GM10248 (cell line): ENCODE results near the gene PTK7.

ENCODE experiments used
- CTCF ChIA-PET: fragments of 300-600 bp; sonication (Branson Sonifier 250); formaldehyde crosslinking; extraction: SDS; loops from one replicate; lab custom pipeline; 2021; ENCODE audit warnings: antibody characterized with exemption; lab: Yijun Ruan, JAX
- POLR2A ChIA-PET: fragments of 350-650 bp; sonication (Branson Sonifier 250); formaldehyde crosslinking; extraction: SDS; loops from one replicate; lab custom pipeline; 2020; ENCODE audit warnings: antibody characterized with exemption; lab: Yijun Ruan, JAX
- DNase-seq: peaks from one replicate; pipeline ENCODE4 v3.0.0; 2012; ENCODE audit errors: extremely low spot score
- CTCF ChIP-seq: IDR thresholded peaks from 2 replicates; pipeline ENCODE4 v1.5.1; 2012; ENCODE audit warnings: mild to moderate bottlenecking, low read depth; ENCODE audit errors: extremely low read depth, missing control alignments, control extremely low read depth

The PTK7 gene

GRCh38 chr6:43183441-43183840, 107.3 kb downstream of the PTK7 start:
- DNase-seq, result no peak
- TF ChIP-seq CTCF, result no peak
- CTCF ChIA-PET, result interaction anchor here (0.6 to 0.9 kb wide), 2 partner anchors 8 to 47 kb away, joined by 3 read pairs; no protein-coding TSS in a partner anchor
- POLR2A ChIA-PET, result interaction anchor here (0.6 kb wide), 1 partner anchor 146 kb away, joined by 3 read pairs; no protein-coding TSS in a partner anchor

- CTCF ChIA-PET, result interaction anchor here (0.9 kb wide), 1 partner anchor 9 kb away, joined by 3 read pairs; no protein-coding TSS in a partner anchor
- TF ChIP-seq CTCF, result no peak
- POLR2A ChIA-PET, result no interaction called here
- no peak for DNase-seq
Measured at GRCh38 chr6:43184268-43184985, 108.3 kb downstream of the PTK7 start.

DNA sequence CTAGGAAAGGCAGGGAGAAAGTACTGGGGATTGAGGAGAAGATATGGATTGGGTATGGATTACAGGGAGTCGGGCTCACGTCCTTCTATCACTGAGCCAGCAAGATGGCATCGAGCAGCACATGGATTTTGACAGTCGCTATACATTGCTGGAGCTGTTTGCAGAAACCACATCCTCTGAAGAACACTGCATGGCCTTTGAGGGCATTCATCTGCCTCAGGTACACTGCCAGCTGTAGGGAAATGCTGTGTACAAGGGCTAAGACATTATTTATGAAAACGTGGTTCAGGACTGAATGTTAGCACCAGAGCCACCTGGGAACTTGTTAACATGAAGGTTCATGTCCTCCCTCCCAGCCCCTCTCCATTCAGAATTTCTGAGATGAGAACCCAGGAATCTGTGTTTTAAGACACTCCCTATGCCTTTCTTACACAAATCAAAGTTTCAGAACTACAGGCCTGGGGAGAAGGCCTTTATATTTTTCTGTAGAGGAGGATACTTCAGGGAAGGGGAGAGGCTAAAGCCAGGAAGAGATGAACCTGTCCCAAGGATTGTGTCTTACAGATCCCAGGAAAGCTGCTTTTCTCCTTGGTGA, 109.4 kb downstream of the PTK7 start:
- DNase-seq, result no peak
- ChIA-PET POLR2A (no interaction called here), CTCF (interaction anchor here (1.2 to 1.5 kb wide), 3 partner anchors 12 to 302 kb away, joined by 3 read pairs; no protein-coding TSS in a partner anchor)
- no peak for TF ChIP-seq CTCF

DNA sequence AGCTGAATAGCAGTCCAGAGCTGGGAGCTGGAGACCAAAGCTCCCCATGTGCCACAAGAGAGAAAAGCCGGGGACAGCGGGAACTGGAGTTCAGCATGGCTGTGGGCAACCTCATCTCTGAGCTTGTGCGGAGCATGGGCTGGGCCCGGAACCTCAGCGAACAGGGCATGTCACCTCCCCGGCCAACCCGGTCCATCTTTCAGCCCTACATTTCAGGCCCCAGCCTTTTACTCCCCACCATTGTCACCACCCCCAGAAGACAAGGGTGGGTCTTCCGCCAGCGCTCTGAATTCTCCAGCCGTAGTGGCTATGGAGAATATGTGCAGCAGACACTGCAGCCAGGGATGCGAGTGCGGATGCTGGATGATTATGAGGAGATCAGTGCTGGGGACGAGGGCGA, 109.9 kb downstream of the PTK7 start:
- CTCF ChIA-PET, result interaction anchor here (1.2 to 1.5 kb wide), 4 partner anchors 13 to 301 kb away, joined by 3 read pairs; no protein-coding TSS in a partner anchor

DNA sequence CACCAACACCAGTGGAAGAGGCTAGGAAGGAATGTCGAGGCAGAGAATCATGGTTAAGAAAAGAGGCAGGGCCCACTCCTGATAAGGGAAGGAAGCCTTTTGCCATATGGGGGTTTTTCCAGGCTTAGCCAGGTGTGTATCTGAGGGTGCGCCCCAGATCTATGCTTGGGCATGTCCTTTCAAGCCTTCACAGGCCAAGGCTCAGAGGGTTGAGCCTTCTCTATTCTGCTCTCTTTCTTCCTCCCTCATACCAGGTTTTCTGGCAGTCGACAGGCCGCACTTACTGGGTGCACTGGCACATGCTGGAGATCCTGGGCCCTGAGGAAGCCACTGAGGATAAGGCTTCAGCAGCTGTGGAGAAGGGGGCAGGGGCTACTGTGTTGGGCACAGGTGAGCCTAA, 110.6 kb downstream of the PTK7 start:
- ChIA-PET POLR2A (no interaction called here), CTCF (interaction anchor here (1.0 to 1.9 kb wide), 3 partner anchors 13 to 43 kb away, joined by 3 to 4 read pairs (median 3); partner anchors contain the start of gene DNPH1)
- TF ChIP-seq CTCF, result no peak
- no peak for DNase-seq

More for the DNA sequence above, 109.9 kb downstream of the PTK7 start:
- no peak for DNase-seq
- no peak for TF ChIP-seq CTCF
- POLR2A ChIA-PET, result no interaction called here

- CTCF ChIA-PET, result interaction anchor here (1.0 to 1.9 kb wide), 3 partner anchors 10 to 41 kb away, joined by 3 to 4 read pairs (median 3); partner anchors contain the start of gene DNPH1
Measured at GRCh38 chr6:43187821-43188220, 111.7 kb downstream of the PTK7 start.

More at GRCh38 chr6:43187821-43188220, 111.7 kb downstream of the PTK7 start:
- TF ChIP-seq CTCF, result no peak
- no peak for DNase-seq
- POLR2A ChIA-PET, result no interaction called here
